ENCODE results near the gene PLAAT2.
"Not testable (repeated sequence)": the region's sequence is repeated elsewhere in the genome, so short reads cannot be mapped to it uniquely, and the experiment has no call there.

The PLAAT2 gene

GRCh38 chr11:63583357-63583677, 20.1 kb upstream of the PLAAT2 start:
- TF ChIP-seq CREB5 (CRISPR knock-in tag; IDR thresholded peaks at IDR 0.05; ENCODE audit: low read depth), result no peak

GRCh38 chr11:63581224-63581623, 18.0 kb upstream of the PLAAT2 start:
- not testable (repeated sequence) for ATAC-seq

More at GRCh38 chr11:63583357-63583677, 20.1 kb upstream of the PLAAT2 start:
- ATAC-seq, result no peak

GRCh38 chr11:63578882-63579281, 15.7 kb upstream of the PLAAT2 start:
- not testable (repeated sequence) for ATAC-seq

GRCh38 chr11:63574856-63575602, 11.8 kb upstream of the PLAAT2 start:
- TF ChIP-seq ZNF70 (CRISPR knock-in tag; IDR thresholded peaks at IDR 0.05), result no peak
- no peak for TF ChIP-seq BACH2 (CRISPR knock-in tag; IDR thresholded peaks at IDR 0.05; ENCODE audit: borderline replicate concordance)
- TF ChIP-seq RARB (CRISPR knock-in tag; IDR thresholded peaks at IDR 0.05), result no peak
- TF ChIP-seq TCF4 (CRISPR knock-in tag; IDR thresholded peaks at IDR 0.05; ENCODE audit: borderline replicate concordance), result no peak
- TF ChIP-seq OSR1 (CRISPR knock-in tag; IDR thresholded peaks at IDR 0.05), result no peak
- TF ChIP-seq CSRNP3 (CRISPR knock-in tag; IDR thresholded peaks at IDR 0.05), result no peak
- TF ChIP-seq TOX (CRISPR knock-in tag; IDR thresholded peaks at IDR 0.05; ENCODE audit: borderline replicate concordance), result no peak
- no peak for TF ChIP-seq ARNTL (CRISPR knock-in tag; IDR thresholded peaks at IDR 0.05; ENCODE audit: borderline replicate concordance, low read depth)
- ATAC-seq, result no peak

- no peak for ATAC-seq
- TF ChIP-seq BACH2 (CRISPR knock-in tag; IDR thresholded peaks at IDR 0.05; ENCODE audit: borderline replicate concordance), result no peak
- TF ChIP-seq TSHZ2 (CRISPR knock-in tag; IDR thresholded peaks at IDR 0.05), result no peak
- TF ChIP-seq PPARA (CRISPR knock-in tag; IDR thresholded peaks at IDR 0.05; ENCODE audit: borderline replicate concordance), result no peak
- no peak for TF ChIP-seq TCF4 (CRISPR knock-in tag; IDR thresholded peaks at IDR 0.05; ENCODE audit: borderline replicate concordance)
- TF ChIP-seq SNAI2 (CRISPR knock-in tag; IDR thresholded peaks at IDR 0.05), result no peak
- no peak for TF ChIP-seq OSR1 (CRISPR knock-in tag; IDR thresholded peaks at IDR 0.05)
- TF ChIP-seq ZNF565 (CRISPR knock-in tag; conservative IDR thresholded peaks at IDR 0.05; ENCODE audit: low read depth), result no peak
- TF ChIP-seq CREB5 (CRISPR knock-in tag; IDR thresholded peaks at IDR 0.05; ENCODE audit: low read depth), result no peak
These were observed 11.0 kb upstream of the PLAAT2 start for GRCh38 chr11:63573881-63574855.

- no peak for ATAC-seq
- TF ChIP-seq SNAI2 (CRISPR knock-in tag; IDR thresholded peaks at IDR 0.05) (no peak), CREB5 (CRISPR knock-in tag; IDR thresholded peaks at IDR 0.05; ENCODE audit: low read depth) (no peak), CSDC2 (CRISPR knock-in tag; IDR thresholded peaks at IDR 0.05) (no peak)
These were observed 9.0 kb upstream of the PLAAT2 start for GRCh38 chr11:63572026-63572688.
